Limb (tissue), 2 donors: ENCODE data around the gene SYT2.
"Not testable (repeated sequence)": the region's sequence is repeated elsewhere in the genome, so short reads cannot be mapped to it uniquely, and the experiment has no call there.

Experiments
- DNase-seq, 2 donors: peaks; one replicate each; pipeline ENCODE4 v3.0.0-alpha.2; 2016; ENCODE audit errors: extremely low spot score in 2 of 2

SYT2 gene

DNA sequence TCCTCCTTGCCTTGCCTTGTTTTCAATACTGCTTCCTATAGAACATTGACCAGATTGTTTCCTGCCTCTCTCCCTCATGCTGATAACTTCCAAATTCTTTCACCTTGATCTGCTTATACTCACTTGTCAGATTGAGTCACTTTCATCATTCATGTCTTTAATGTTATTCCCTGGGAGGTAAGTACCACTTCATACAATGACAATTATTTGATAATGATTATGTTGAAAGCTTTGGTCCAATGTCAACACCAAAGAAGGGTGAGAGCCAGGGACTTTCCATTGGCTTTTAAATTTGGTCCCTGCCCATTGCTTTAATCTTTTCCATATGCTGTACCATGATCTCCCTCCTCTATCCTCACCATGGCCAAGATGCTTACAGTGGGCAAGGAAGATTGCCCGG lies 137.4 kb downstream of the SYT2 start:
- DNase-seq = no peak

DNA sequence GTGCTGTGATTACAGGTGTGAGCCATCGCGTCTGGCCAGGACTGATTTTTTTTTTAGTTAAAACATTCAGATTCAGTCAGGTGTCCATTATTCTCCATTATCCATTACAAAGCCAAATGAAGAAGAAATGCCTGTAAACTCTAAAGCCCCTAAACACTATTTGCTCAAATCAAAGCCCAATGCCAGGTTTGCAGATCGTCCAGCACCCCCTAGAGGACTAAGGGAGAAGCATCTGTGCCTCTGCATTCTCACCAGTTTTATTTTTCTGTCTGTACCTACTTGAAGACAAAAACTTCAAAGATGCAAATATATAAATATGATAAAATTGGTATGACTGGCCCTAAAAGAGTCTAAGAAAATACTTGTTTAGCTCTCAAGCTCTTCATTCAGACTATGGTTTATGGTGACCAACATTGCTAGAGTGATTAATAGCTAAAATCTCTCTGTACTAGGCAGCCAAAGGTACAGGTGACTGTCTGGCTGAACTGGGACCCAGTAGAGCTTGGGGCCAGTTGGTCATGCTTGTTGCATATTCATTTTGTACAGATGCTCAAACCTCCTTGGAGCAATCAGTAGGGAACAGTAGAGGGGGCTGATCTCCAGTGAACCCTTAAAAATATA lies 138.4 kb downstream of the SYT2 start:
- no peak for DNase-seq

GRCh38 chr1:202569393-202570322 lies 140.6 kb downstream of the SYT2 start:
- no peak for DNase-seq

GRCh38 chr1:202568826-202569225 lies 141.4 kb downstream of the SYT2 start:
- no peak for DNase-seq

DNA sequence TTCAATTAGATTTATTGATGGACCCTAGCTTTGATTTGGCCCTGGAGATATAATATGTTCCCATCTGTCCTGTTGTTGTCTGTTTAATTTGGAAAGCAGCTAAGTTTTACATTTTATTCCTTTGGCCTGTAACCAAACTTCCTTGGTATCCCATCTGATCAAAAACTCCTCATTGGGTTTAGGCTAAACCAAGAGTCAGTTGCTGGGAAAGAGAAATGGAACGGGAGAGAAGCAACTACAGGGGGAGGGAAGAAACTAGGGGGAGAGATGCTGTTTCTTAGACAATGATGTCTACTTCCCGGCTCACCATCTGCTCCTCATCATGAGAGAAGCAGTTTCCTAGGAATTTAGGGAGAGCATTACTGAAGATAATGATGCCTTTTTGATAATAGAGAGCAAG lies 141.8 kb downstream of the SYT2 start:
- DNase-seq = peak in 1 of 2 donors; percentile 51

- no peak for DNase-seq
Observed at GRCh38 chr1:202567738-202568137, 142.5 kb downstream of the SYT2 start.

DNA sequence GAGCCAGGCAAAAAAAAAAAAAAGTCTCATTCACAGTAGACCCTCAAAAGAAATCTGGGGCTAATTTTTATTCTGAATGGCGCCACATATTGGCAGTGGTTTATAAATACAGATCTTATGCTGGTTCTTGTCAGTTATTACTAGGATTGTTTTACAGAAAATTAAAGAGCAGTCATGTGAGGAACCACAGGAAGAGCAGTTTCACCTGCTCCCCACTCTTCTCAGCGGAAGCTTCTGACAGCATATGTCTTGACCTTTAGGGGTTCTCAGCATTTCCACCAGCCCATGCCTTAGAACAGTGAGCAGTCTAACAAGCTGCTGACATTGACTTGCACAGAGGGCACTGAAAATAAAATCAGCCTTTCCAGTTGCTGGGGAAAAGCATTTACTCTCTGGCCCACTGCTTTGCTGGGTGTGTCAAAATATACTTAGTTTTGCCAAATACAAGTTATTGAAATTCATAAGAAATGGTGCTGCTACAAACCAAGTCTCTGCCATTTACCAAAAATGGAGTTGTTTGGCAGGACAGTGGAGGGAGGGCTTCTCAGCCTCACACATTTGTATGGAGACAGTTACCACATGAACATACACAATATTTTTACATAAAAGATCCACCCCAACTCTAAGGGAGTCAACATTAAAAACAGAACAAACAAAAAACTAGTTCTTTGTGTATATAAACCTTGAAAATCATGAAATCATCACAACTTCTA lies 144.2 kb downstream of the SYT2 start:
- DNase-seq = no peak

GRCh38 chr1:202564958-202565495 lies 145.2 kb downstream of the SYT2 start:
- no peak for DNase-seq

- DNase-seq = no peak
Observed at GRCh38 chr1:202563818-202564217, 146.4 kb downstream of the SYT2 start.

- no peak for DNase-seq
Observed at GRCh38 chr1:202562444-202563060, 147.7 kb downstream of the SYT2 start.

DNA sequence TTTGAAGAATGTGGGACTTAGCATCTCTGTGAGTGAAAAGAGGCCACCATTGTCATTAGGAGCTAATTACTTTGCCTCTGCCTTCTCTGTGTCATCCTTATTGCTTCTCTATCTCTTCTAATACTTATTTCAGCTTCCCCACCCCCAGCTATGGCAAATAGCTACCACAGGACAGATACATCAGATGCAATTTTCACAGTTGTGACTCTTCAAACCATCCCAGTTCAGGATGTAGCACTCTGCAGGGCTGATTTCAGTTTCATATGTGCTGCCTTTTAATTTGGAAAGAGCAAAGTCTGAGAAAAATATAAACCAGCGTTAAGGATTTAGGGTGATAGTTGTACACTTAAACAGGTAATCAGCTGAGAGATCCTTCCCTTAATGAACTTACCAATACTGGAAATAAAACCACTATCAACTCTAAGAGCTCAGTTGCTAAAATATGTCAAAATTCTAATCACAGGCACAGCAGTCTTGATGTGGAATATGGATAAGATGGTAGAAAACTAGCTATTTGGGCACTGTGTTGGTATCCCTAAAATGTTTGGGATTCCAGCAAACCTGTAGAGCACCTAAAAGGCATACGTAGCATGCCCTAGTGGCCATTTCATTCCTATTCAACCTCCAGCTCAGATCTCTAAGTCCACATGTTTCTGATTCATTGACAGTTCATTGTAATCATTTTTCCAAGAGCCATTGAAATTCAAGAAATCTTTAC lies 148.4 kb downstream of the SYT2 start:
- no peak for DNase-seq

DNA sequence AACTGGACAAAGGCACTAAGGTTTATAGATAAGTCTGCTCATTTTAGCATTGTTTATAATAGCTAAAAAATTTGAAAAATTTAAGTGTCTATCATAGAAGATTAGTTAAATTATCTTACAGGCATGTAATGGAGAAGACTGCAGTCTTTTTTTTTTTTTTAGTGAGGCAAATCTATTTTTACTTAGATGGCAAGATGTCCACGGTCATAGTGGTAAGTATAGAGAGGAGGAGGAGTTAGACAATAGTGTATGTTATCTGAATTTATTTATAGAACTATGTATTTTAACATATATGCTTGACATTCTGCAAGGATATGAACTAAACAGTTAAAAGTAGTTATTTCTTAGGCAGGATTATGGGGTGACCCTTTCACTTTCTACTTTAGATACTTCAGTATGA lies 149.0 kb downstream of the SYT2 start:
- DNase-seq = no peak

DNA sequence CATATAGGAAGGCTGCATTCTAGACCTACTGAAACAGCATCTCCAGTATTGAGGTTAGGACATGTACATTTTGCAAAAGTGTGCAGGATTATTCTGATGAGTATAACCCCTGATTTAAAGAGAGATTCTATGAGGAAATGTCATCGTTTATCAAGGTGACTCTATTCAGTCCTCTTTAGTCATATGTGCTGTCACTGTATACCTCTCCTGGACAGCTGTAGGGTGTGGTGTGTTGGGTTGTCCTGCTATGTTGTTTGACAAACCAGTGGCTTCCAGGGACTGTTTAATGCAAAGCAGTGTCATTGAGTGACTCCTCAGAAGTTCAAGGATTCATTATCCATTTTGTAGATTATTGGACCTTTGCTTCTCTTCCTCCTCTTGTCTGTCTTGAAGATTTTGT lies 152.6 kb downstream of the SYT2 start:
- DNase-seq = not testable (repeated sequence)

- DNase-seq = not testable (repeated sequence)
Observed at GRCh38 chr1:202556037-202556436, 154.2 kb downstream of the SYT2 start.

GRCh38 chr1:202554619-202555018 lies 155.6 kb downstream of the SYT2 start:
- not testable (repeated sequence) for DNase-seq

DNA sequence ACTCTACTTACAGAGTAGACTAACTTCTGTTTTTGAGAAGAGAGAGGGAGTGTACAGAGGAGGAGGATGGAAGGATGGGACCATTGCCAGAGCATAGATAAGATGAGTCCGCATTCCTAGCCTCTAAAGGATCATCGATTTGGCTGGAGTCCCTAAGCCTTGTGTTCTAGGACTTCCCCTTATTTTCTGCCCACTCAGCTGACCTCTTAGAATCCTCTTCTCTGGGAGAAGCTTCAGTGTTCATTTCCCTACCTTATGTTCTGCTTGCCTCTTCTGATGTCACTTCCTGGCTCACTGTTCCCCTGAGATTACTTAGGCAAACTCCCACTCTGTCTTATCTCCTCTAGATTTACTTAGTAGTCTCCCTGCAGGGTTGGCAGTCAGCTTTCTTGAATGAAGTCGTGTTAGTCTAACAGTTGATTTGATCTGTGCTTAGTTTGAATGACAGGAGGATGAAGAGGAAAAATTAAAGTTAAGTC lies 156.7 kb downstream of the SYT2 start:
- DNase-seq = no peak

GRCh38 chr1:202553078-202553477 lies 157.2 kb downstream of the SYT2 start:
- not testable (repeated sequence) for DNase-seq

GRCh38 chr1:202552615-202553014 lies 157.6 kb downstream of the SYT2 start:
- not testable (repeated sequence) for DNase-seq

GRCh38 chr1:202551683-202552082 lies 158.6 kb downstream of the SYT2 start:
- DNase-seq = no peak

- DNase-seq = not testable (repeated sequence)
Observed at GRCh38 chr1:202550088-202550487, 160.2 kb downstream of the SYT2 start.

GRCh38 chr1:202547215-202547614 lies 163.0 kb downstream of the SYT2 start:
- no peak for DNase-seq
